SKM-1 treated with dmso at 0.1 percent for 144 hours (cell line): ENCODE measurements around the gene SFSWAP.
"Not testable (repeated sequence)": the region's sequence is repeated elsewhere in the genome, so short reads cannot be mapped to it uniquely, and the experiment has no call there.

ENCODE experiments used
- DNase-seq: peaks from one replicate; lab custom pipeline; 2025; ENCODE audit not compliant: unreplicated experiment; lab: John Stamatoyannopoulos, UW

Gene SFSWAP

GRCh38 chr12:131710464-131711457 is at the start of gene SFSWAP:
SFSWAP (plus strand) TSS chr12:131711090; CDS start chr12:131711230, 140 bp downstream.
- DNase-seq: peak; percentile 15

GRCh38 chr12:131661170-131661985 is 49.5 kb upstream of the SFSWAP start:
- DNase-seq: not testable (repeated sequence)

GRCh38 chr12:131661986-131662288 is 49.0 kb upstream of the SFSWAP start:
- DNase-seq: not testable (repeated sequence)

- not testable (repeated sequence) for DNase-seq
These were observed 48.5 kb upstream of the SFSWAP start for GRCh38 chr12:131662346-131662745.

- DNase-seq: not testable (repeated sequence)
These were observed 45.2 kb upstream of the SFSWAP start for GRCh38 chr12:131665666-131666065.

- DNase-seq: not testable (repeated sequence)
These were observed 44.4 kb upstream of the SFSWAP start for GRCh38 chr12:131666486-131666885.

GRCh38 chr12:131666978-131667601 is 43.8 kb upstream of the SFSWAP start:
- not testable (repeated sequence) for DNase-seq

- DNase-seq: no peak
These were observed 39.6 kb upstream of the SFSWAP start for GRCh38 chr12:131671276-131671675.

- no peak for DNase-seq
These were observed 39.0 kb upstream of the SFSWAP start for GRCh38 chr12:131671871-131672270.

GRCh38 chr12:131672311-131672940 is 38.5 kb upstream of the SFSWAP start:
- DNase-seq: no peak

- no peak for DNase-seq
These were observed 37.7 kb upstream of the SFSWAP start for GRCh38 chr12:131672941-131673887.

GRCh38 chr12:131673888-131674257 is 37.0 kb upstream of the SFSWAP start:
- DNase-seq: no peak

GRCh38 chr12:131674373-131674772 is 36.5 kb upstream of the SFSWAP start:
- no peak for DNase-seq

GRCh38 chr12:131675126-131676080 is 35.5 kb upstream of the SFSWAP start:
- DNase-seq: no peak

- no peak for DNase-seq
These were observed 34.3 kb upstream of the SFSWAP start for GRCh38 chr12:131676544-131676943.

GRCh38 chr12:131677067-131677466 is 33.8 kb upstream of the SFSWAP start:
- not testable (repeated sequence) for DNase-seq

GRCh38 chr12:131677699-131678098 is 33.2 kb upstream of the SFSWAP start:
- no peak for DNase-seq

- DNase-seq: not testable (repeated sequence)
These were observed 32.3 kb upstream of the SFSWAP start for GRCh38 chr12:131678389-131679181.
